Superior temporal gyrus (tissue), 1 donor: Measurements from ENCODE around the gene THSD4.
"Not testable (repeated sequence)": the region's sequence is repeated elsewhere in the genome, so short reads cannot be mapped to it uniquely, and the experiment has no call there.

Source experiments
- DNase-seq: peaks from one replicate; pipeline ENCODE4 v3.0.0-alpha.2; 2016; ENCODE audit errors: extremely low spot score

The THSD4 gene

GRCh38 chr15:71349336-71349735 is 234.1 kb downstream of the THSD4 start:
- DNase-seq: no peak

GRCh38 chr15:71349736-71350526 is 234.7 kb downstream of the THSD4 start:
- no peak for DNase-seq

- DNase-seq: no peak
These were observed 235.5 kb downstream of the THSD4 start for GRCh38 chr15:71350622-71351378.

GRCh38 chr15:71352125-71352524 is 236.9 kb downstream of the THSD4 start:
- DNase-seq: no peak

- DNase-seq: no peak
These were observed 237.5 kb downstream of the THSD4 start for GRCh38 chr15:71352765-71353164.

GRCh38 chr15:71353171-71353570 is 237.9 kb downstream of the THSD4 start:
- no peak for DNase-seq

GRCh38 chr15:71355268-71355667 is 240.0 kb downstream of the THSD4 start:
- DNase-seq: no peak

GRCh38 chr15:71357321-71357732 is 242.1 kb downstream of the THSD4 start:
- DNase-seq: no peak

GRCh38 chr15:71357967-71358366 is 242.7 kb downstream of the THSD4 start:
- no peak for DNase-seq

GRCh38 chr15:71359246-71359645 is 244.0 kb downstream of the THSD4 start:
- DNase-seq: no peak

- no peak for DNase-seq
These were observed 247.3 kb downstream of the THSD4 start for GRCh38 chr15:71362556-71362955.

GRCh38 chr15:71362987-71363968 is 248.0 kb downstream of the THSD4 start:
- DNase-seq: no peak

- DNase-seq: no peak
These were observed 248.9 kb downstream of the THSD4 start for GRCh38 chr15:71364117-71364584.

GRCh38 chr15:71366522-71366921 is 251.3 kb downstream of the THSD4 start:
- no peak for DNase-seq

- no peak for DNase-seq
These were observed 251.7 kb downstream of the THSD4 start for GRCh38 chr15:71366926-71367325.

GRCh38 chr15:71367737-71368136 is 252.5 kb downstream of the THSD4 start:
- not testable (repeated sequence) for DNase-seq

GRCh38 chr15:71372769-71373168 is 257.5 kb downstream of the THSD4 start:
- DNase-seq: not testable (repeated sequence)

- no peak for DNase-seq
These were observed 258.6 kb downstream of the THSD4 start for GRCh38 chr15:71373917-71374316.

GRCh38 chr15:71374607-71375352 is 259.5 kb downstream of the THSD4 start:
- no peak for DNase-seq

- no peak for DNase-seq
These were observed 260.7 kb downstream of the THSD4 start for GRCh38 chr15:71375934-71376333.

- DNase-seq: no peak
These were observed 264.6 kb downstream of the THSD4 start for GRCh38 chr15:71379893-71380292.
